NB4 (cell line): ENCODE data around the gene ZDHHC3.

Experiments used
- MYC ChIP-seq: IDR thresholded peaks from 2 replicates; pipeline ENCODE4 v1.6.1; 2011; ENCODE audit warnings: low read depth, low read length
- POLR2A ChIP-seq: IDR thresholded peaks from 2 replicates; pipeline ENCODE4 v1.6.1; 2011; ENCODE audit warnings: mild to moderate bottlenecking; ENCODE audit not compliant: insufficient read length; ENCODE audit errors: extremely low read depth
- TF ChIP-seq, protein P1 (sequence below): IDR thresholded peaks from one replicate; pipeline ENCODE4 v1.5.1; 2012; ENCODE audit warnings: low read depth, low read length
- TF ChIP-seq, protein P2 (sequence below): IDR thresholded peaks from 2 replicates; pipeline ENCODE4 v1.6.1; 2011; ENCODE audit warnings: low read depth, low read length

DNA sequence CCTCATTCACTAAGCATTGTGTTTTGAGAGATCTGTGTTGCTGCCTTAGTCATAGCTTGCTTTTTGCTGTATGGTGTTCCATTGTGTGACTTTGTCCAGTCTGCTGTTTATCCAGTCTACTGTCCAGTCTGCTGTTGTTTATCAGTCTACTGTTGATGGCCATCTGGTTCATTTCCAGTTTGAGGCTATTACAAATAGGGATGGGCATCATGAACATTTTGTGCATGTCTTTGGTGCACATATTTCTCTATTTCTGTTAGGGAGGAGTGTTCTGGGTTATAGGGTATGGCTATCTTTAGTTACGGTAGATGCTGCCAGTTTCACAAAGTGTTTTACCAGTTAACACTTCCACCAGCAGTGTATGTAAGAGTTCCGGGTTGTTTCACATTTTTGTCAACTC lies 27.9 kb upstream of the ZDHHC3 start:
- TF ChIP-seq POLR2A (no peak), MYC (no peak)
- TF ChIP-seq, protein P1, sequence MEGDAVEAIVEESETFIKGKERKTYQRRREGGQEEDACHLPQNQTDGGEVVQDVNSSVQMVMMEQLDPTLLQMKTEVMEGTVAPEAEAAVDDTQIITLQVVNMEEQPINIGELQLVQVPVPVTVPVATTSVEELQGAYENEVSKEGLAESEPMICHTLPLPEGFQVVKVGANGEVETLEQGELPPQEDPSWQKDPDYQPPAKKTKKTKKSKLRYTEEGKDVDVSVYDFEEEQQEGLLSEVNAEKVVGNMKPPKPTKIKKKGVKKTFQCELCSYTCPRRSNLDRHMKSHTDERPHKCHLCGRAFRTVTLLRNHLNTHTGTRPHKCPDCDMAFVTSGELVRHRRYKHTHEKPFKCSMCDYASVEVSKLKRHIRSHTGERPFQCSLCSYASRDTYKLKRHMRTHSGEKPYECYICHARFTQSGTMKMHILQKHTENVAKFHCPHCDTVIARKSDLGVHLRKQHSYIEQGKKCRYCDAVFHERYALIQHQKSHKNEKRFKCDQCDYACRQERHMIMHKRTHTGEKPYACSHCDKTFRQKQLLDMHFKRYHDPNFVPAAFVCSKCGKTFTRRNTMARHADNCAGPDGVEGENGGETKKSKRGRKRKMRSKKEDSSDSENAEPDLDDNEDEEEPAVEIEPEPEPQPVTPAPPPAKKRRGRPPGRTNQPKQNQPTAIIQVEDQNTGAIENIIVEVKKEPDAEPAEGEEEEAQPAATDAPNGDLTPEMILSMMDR = no peak
- TF ChIP-seq, protein P2, sequence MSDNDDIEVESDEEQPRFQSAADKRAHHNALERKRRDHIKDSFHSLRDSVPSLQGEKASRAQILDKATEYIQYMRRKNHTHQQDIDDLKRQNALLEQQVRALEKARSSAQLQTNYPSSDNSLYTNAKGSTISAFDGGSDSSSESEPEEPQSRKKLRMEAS = no peak
